GM19193 (cell line): Measurements from ENCODE around the gene NPS.

ENCODE experiments used
- POLR2A ChIP-seq: IDR thresholded peaks from 4 replicates; pipeline ENCODE4 v1.6.1; 2011; ENCODE audit not compliant: insufficient read depth, insufficient read length; ENCODE audit errors: extremely low read depth

NPS gene

GRCh38 chr10:127578259-127578960, 29.3 kb downstream of the NPS start:
- TF ChIP-seq POLR2A = no peak

GRCh38 chr10:127578961-127579305, 29.8 kb downstream of the NPS start:
- TF ChIP-seq POLR2A = no peak

- TF ChIP-seq POLR2A = no peak
Observed at GRCh38 chr10:127579640-127580039, 30.5 kb downstream of the NPS start.

- TF ChIP-seq POLR2A = no peak
Observed at GRCh38 chr10:127580822-127581221, 31.7 kb downstream of the NPS start.

- no peak for TF ChIP-seq POLR2A
Observed at GRCh38 chr10:127585519-127586023, 36.5 kb downstream of the NPS start.

- TF ChIP-seq POLR2A = no peak
Observed at GRCh38 chr10:127587668-127588365, 38.7 kb downstream of the NPS start.

GRCh38 chr10:127592586-127592985, 43.5 kb downstream of the NPS start:
- TF ChIP-seq POLR2A = no peak

- no peak for TF ChIP-seq POLR2A
Observed at GRCh38 chr10:127600479-127600878, 51.4 kb downstream of the NPS start.
